ENCODE data around the gene FBLIM1. TPM values are rescaled to one million over a fixed set of nuclear protein-coding genes. Genes with fewer than 3 reads are reported as not detected.

Gene FBLIM1
- total RNA-seq, 1 experiment from 2014 or later: 64.7 TPM

GRCh38 chr1:15767941-15768340 is 9.3 kb downstream of the FBLIM1 start:
- Mint-ChIP-seq H3K27ac (no peak overlapping the region), H3K4me1 (peaks cover 6 to 7% of the 10 kb centered on the region in 2 experiments; a peak in 3 of 4 replicates), H3K27me3 (ENCODE audit: low read depth) (no peaks in the 10 kb centered on the region), H3K9me3 (no peaks in the 10 kb centered on the region), H3K4me3 (no peak overlapping the region), H3K36me3 (ENCODE audit: insufficient read depth in 1 of 3, low read depth in 3 of 3) (peaks cover 47 to 72% (median 55%) of the 10 kb centered on the region in 3 experiments)
- Histone ChIP-seq H2BK12ac (ENCODE audit: insufficient read length, low read depth, low read length) (no peak overlapping the region), H2AFZ (ENCODE audit: low read length) (no peak overlapping the region), H3K23me2 (ENCODE audit: insufficient read length, low read depth, low read length, poor library complexity, severe bottlenecking) (no peaks in the 10 kb centered on the region), H4K8ac (replicated peaks; ENCODE audit: insufficient read length, low read depth, low read length) (no peak overlapping the region), H3K79me1 (ENCODE audit: insufficient read depth, low read depth, low read length, poor library complexity, severe bottlenecking) (no peaks in the 10 kb centered on the region), H4K91ac (ENCODE audit: insufficient read length, low read depth, low read length) (no peak overlapping the region), H3K27me3 (ENCODE audit: insufficient read depth, low read length) (no peaks in the 10 kb centered on the region), H3K4me2 (ENCODE audit: insufficient read depth, insufficient read length, low read length) (no peak overlapping the region), H3K4ac (ENCODE audit: low read depth, low read length) (no peak overlapping the region), H3K79me2 (ENCODE audit: insufficient read depth, low read length) (no peaks in the 10 kb centered on the region; the same call in 1 of the 2 replicates), H3K23ac (ENCODE audit: insufficient read length, low read depth, low read length) (no peak overlapping the region), H3K14ac (ENCODE audit: insufficient read depth, low read length) (no peak overlapping the region), H3K9me3 (ENCODE audit: control insufficient read depth, low read depth, low read length) (no peaks in the 10 kb centered on the region), H2BK15ac (ENCODE audit: low read depth, low read length) (no peak overlapping the region), H2BK5ac (ENCODE audit: insufficient read length, low read length) (no peak overlapping the region), H3K4me1 (ENCODE audit: insufficient read depth, low read length) (no peaks in the 10 kb centered on the region), H2AK5ac (ENCODE audit: insufficient read length, low read length) (no peak overlapping the region), H4K5ac (ENCODE audit: insufficient read length, low read depth, low read length) (no peak overlapping the region), H2BK20ac (ENCODE audit: low read depth, low read length, poor library complexity, severe bottlenecking) (no peak overlapping the region), H3K18ac (ENCODE audit: insufficient read length, low read depth, low read length) (no peak overlapping the region), H3T11ph (ENCODE audit: low read length) (no peak overlapping the region), H2BK120ac (ENCODE audit: low read depth, low read length, poor library complexity, severe bottlenecking) (no peak overlapping the region), H3K9ac (ENCODE audit: extremely low read depth, insufficient read length, low read length) (no peak overlapping the region), H4K20me1 (ENCODE audit: control insufficient read depth, insufficient read depth, insufficient read length) (no peaks in the 10 kb centered on the region), H3K56ac (ENCODE audit: insufficient read length, low read depth, low read length) (no peak overlapping the region), H3K27ac (ENCODE audit: insufficient read length, low read depth, low read length) (no peak overlapping the region)
- DNase-seq: no peak
- WGBS (ENCODE audit: extremely low coverage, insufficient read length, low lambda C conversion rate): no CpG with 5 or more reads among the region's 5 CpGs
- TF ChIP-seq, protein P1, sequence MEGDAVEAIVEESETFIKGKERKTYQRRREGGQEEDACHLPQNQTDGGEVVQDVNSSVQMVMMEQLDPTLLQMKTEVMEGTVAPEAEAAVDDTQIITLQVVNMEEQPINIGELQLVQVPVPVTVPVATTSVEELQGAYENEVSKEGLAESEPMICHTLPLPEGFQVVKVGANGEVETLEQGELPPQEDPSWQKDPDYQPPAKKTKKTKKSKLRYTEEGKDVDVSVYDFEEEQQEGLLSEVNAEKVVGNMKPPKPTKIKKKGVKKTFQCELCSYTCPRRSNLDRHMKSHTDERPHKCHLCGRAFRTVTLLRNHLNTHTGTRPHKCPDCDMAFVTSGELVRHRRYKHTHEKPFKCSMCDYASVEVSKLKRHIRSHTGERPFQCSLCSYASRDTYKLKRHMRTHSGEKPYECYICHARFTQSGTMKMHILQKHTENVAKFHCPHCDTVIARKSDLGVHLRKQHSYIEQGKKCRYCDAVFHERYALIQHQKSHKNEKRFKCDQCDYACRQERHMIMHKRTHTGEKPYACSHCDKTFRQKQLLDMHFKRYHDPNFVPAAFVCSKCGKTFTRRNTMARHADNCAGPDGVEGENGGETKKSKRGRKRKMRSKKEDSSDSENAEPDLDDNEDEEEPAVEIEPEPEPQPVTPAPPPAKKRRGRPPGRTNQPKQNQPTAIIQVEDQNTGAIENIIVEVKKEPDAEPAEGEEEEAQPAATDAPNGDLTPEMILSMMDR (conservative IDR thresholded peaks at IDR 0.05): no peak
